WTC11 (cell line): Measurements from ENCODE around the gene NFATC1. TPM values are rescaled to one million over a fixed set of nuclear protein-coding genes. Genes with fewer than 3 reads are reported as not detected.

Experiments used
- ATAC-seq: fragments of 200-7000 bp; cut with Tn5 transposase; 2 replicates; pipeline ENCODE4 v1.10.0; 2021; ENCODE audit warnings: mild to moderate bottlenecking, moderate library complexity
- CTCF ChIA-PET: fragments of 300-600 bp; sonication (Branson Sonifier 250); formaldehyde crosslinking; loops from one replicate; lab custom pipeline; 2021; ENCODE audit warnings: antibody characterized with exemption; lab: Charles Lee
- POLR2A ChIA-PET: fragments of 350-600 bp; sonication (Branson Sonifier 250); formaldehyde crosslinking; loops from one replicate; lab custom pipeline; 2021; ENCODE audit warnings: antibody characterized with exemption; lab: Charles Lee
- DNase-seq: peaks from one replicate; pipeline ENCODE4 v3.0.0; 2021; ENCODE audit warnings: low spot score
- H3K27ac Mint-ChIP-seq: 2 replicates; pipeline ENCODE4 v1.8.0; 2021; ENCODE audit warnings: mixed read lengths
- H3K27me3 Mint-ChIP-seq: 2 replicates; pipeline ENCODE4 v1.8.0; 2021; ENCODE audit warnings: low read depth, mild to moderate bottlenecking, moderate library complexity, mixed read lengths
- H3K36me3 Mint-ChIP-seq: 2 replicates; pipeline ENCODE4 v1.8.0; 2021; ENCODE audit warnings: mixed read lengths
- H3K4me1 Mint-ChIP-seq: 2 replicates; pipeline ENCODE4 v1.8.0; 2022; ENCODE audit warnings: mixed read lengths
- H3K4me3 Mint-ChIP-seq: 2 replicates; pipeline ENCODE4 v1.8.0; 2021; ENCODE audit warnings: mild to moderate bottlenecking, moderate library complexity, mixed read lengths
- H3K9me3 Mint-ChIP-seq: 2 replicates; pipeline ENCODE4 v1.8.0; 2021; ENCODE audit warnings: mixed read lengths
- CREM ChIP-seq: sonication (generic); formaldehyde crosslinking; IDR thresholded peaks from 2 replicates; pipeline ENCODE4 v1.8.1; 2022; ENCODE audit warnings: mild to moderate bottlenecking, missing genetic modification reagents, moderate library complexity
- FOXK1 ChIP-seq: sonication (generic); formaldehyde crosslinking; IDR thresholded peaks from 2 replicates; pipeline ENCODE4 v1.8.0; 2022; ENCODE audit warnings: mild to moderate bottlenecking, moderate library complexity, missing genetic modification reagents
- FOXP1 ChIP-seq: sonication (generic); formaldehyde crosslinking; IDR thresholded peaks from 2 replicates; pipeline ENCODE4 v1.8.0; 2022; ENCODE audit warnings: missing genetic modification reagents, mild to moderate bottlenecking, moderate library complexity, borderline replicate concordance
- FOXP4 ChIP-seq: sonication (generic); formaldehyde crosslinking; IDR thresholded peaks from 2 replicates; pipeline ENCODE4 v1.8.0; 2022; ENCODE audit warnings: mild to moderate bottlenecking, missing genetic modification reagents
- HMGA2 ChIP-seq: fragments of 250-450 bp; sonication (Bioruptor Pico); IDR thresholded peaks from 2 replicates; pipeline ENCODE4 v1.4.0; 2021; ENCODE audit warnings: mild to moderate bottlenecking, moderate library complexity
- JAZF1 ChIP-seq: fragments of 250-450 bp; sonication (Bioruptor Pico); IDR thresholded peaks from 2 replicates; pipeline ENCODE4 v1.9.0; 2021; ENCODE audit warnings: moderate library complexity, mild to moderate bottlenecking, inconsistent platforms
- NFE2L1 ChIP-seq: sonication (generic); formaldehyde crosslinking; IDR thresholded peaks from 2 replicates; pipeline ENCODE4 v1.8.1; 2023; ENCODE audit warnings: missing genetic modification reagents
- PRRX2 ChIP-seq: fragments of 250-450 bp; sonication (Bioruptor Pico); IDR thresholded peaks from 2 replicates; pipeline ENCODE4 v1.8.0; 2021; ENCODE audit warnings: mild to moderate bottlenecking
- RELA ChIP-seq: sonication (generic); formaldehyde crosslinking; IDR thresholded peaks from 2 replicates; pipeline ENCODE4 v1.8.1; 2022; ENCODE audit warnings: missing genetic modification reagents, mild to moderate bottlenecking, borderline replicate concordance
- ZNF263 ChIP-seq: sonication (generic); formaldehyde crosslinking; IDR thresholded peaks from 2 replicates; pipeline ENCODE4 v1.8.1; 2022; ENCODE audit warnings: low read depth, mild to moderate bottlenecking, moderate library complexity, missing genetic modification reagents
- ZNF416 ChIP-seq: fragments of 250-450 bp; sonication (Bioruptor Pico); IDR thresholded peaks from 2 replicates; pipeline ENCODE4 v1.9.0; 2021; ENCODE audit warnings: mild to moderate bottlenecking, inconsistent platforms
- total RNA-seq: library from RNA; stranded (reverse); gene quantifications from 3 replicates; pipeline ENCODE4 v1.2.3, GENCODE V29; 2021
- TF ChIP-seq, protein P1 (sequence below): sonication (generic); formaldehyde crosslinking; IDR thresholded peaks from 2 replicates; pipeline ENCODE4 v1.8.1; 2023; ENCODE audit warnings: mild to moderate bottlenecking, missing genetic modification reagents, moderate library complexity
- TF ChIP-seq, protein P2 (sequence below): sonication (generic); formaldehyde crosslinking; IDR thresholded peaks from 2 replicates; pipeline ENCODE4 v1.8.0; 2022; ENCODE audit warnings: mild to moderate bottlenecking, missing genetic modification reagents
- TF ChIP-seq, protein P3 (sequence below): fragments of 250-450 bp; sonication (Bioruptor Pico); IDR thresholded peaks from 2 replicates; pipeline ENCODE4 v2.1.2; 2022; ENCODE audit warnings: mild to moderate bottlenecking, moderate library complexity
- TF ChIP-seq, protein P4 (sequence below): sonication (generic); formaldehyde crosslinking; IDR thresholded peaks from 2 replicates; pipeline ENCODE4 v1.8.1; 2022; ENCODE audit warnings: missing genetic modification reagents, borderline replicate concordance

Gene NFATC1
- total RNA-seq, 1 experiment from 2014 or later = 20.2 TPM

DNA sequence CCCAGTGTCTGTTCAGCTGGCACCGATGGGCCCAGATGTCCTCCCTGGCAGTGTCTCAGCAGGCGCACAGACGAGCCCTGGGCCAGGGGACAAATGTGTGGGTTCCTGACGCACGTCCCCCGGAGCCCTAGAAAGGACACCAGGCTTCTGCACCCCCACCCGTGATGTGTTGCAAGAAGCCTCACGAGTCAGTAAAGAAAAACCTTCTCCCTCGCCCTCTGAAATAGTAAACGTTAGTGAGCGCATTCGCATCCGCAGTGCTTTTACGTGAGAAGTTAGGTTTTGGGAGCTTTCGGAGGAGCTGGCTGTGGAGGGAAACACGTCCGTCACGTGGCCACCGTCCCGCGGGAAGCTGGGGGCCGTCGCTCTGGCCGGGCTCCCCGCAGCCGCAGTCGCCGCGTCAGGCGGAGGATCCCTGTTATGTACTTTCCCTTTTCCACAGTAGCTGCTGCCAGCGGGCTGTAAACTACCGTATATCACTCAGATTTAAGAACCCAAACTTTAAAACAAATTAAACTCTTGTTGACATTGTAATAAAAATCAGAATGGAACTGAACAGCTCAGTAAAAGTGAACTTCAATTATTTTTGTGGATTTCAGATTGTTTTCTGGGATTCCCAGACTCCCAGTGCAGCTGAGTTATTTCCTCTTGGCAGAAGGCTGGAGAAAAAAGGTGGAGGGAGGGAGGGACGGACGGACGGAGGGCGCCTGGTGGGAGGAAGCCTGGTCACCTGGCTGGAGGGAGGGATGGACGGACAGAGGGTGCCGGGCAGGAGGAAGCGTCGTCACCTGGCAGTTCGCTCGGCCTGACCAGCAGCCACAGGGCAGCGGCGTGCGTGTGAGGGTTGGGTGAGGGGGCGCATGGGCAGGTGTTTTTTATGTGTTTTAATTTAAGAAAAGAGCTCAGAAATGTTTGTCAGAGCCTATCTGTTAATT, 112.1 kb downstream of the NFATC1 start:
- peaks cover 16% of the 10 kb centered on the region for H3K27me3 Mint-ChIP-seq
- CTCF ChIA-PET = interaction anchor here (0.9 kb wide), 1 partner anchor 115 kb away, joined by 3 read pairs; no protein-coding TSS in a partner anchor
- H3K4me3 Mint-ChIP-seq = peak overlapping the region; percentile 51
- H3K27ac Mint-ChIP-seq = peak overlapping the region; percentile 41; the same call in 1 of the 2 replicates
- peak; percentile 21 for DNase-seq
- H3K9me3 Mint-ChIP-seq = 0 out of 2 replicates have a peak, but pooled peaks cover 5% of the 10 kb centered on the region
- TF ChIP-seq, protein P1, sequence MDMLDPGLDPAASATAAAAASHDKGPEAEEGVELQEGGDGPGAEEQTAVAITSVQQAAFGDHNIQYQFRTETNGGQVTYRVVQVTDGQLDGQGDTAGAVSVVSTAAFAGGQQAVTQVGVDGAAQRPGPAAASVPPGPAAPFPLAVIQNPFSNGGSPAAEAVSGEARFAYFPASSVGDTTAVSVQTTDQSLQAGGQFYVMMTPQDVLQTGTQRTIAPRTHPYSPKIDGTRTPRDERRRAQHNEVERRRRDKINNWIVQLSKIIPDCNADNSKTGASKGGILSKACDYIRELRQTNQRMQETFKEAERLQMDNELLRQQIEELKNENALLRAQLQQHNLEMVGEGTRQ (CRISPR knock-in tag) = peak; percentile 64
- TF ChIP-seq HMGA2 = no peak
- TF ChIP-seq, protein P2, sequence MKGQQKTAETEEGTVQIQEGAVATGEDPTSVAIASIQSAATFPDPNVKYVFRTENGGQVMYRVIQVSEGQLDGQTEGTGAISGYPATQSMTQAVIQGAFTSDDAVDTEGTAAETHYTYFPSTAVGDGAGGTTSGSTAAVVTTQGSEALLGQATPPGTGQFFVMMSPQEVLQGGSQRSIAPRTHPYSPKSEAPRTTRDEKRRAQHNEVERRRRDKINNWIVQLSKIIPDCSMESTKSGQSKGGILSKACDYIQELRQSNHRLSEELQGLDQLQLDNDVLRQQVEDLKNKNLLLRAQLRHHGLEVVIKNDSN (CRISPR knock-in tag) = peak; percentile 68; the same call in 1 of the 2 replicates
- TF ChIP-seq FOXP1 = 0 out of 2 replicates have a peak, but pooled peaks have one; percentile 33
- H3K4me1 Mint-ChIP-seq = peaks cover 14% of the 10 kb centered on the region
- no peaks in the 10 kb centered on the region; the same call in 1 of the 2 replicates for H3K36me3 Mint-ChIP-seq
- POLR2A ChIA-PET = no interaction called here
- ATAC-seq = no peak

DNA sequence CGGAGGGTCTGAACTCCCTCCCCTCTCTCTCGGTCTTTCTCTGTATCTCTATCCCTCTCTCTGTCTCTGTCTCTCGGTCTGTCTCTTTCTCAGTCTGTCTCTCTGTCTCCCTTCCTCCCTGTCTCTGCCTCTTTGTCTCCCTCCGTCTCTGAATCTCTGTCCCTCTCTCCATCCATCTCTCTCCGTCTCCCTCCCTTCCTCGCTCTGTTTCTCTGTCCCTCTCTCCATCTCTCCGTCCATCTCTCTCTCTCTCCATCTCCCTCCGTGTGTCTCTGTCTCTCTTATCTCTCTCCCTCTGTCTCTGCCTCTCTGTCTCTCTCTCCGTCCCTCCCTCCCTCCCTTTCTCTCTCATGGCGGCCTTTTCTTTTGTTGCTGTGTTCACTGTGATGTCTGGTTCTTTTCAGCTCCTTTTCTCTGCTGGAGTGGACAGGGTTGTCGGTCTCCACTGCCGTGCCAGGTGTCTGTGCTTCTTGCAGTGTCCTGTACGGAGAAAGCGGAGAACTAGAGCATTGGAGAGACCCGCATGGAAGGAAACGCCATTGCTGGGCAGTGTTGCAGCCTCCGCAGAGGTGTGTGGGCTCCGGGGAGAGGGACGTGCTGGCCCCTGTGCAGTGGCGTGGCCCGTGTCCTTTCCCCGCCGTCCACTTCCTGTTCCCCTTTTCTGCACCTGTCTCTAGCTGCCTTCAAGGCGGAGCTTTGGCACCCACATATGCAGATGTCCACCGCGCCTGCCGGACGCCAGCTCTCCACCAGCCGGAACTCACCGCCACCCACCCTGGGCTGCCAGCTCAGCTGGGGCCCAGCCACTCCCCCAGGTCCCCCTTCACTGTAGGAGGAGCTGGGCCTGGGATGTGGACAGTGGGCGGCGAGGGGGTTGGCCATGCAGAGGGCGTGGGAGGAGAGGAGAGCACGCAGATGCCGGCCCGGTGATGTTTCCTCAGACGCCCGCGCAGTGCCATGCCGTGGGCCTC, 113.1 kb downstream of the NFATC1 start:
- peaks cover 14% of the 10 kb centered on the region for H3K4me1 Mint-ChIP-seq
- no peaks in the 10 kb centered on the region; the same call in 1 of the 2 replicates for H3K36me3 Mint-ChIP-seq
- peak overlapping the region; percentile 79; the same call in 1 of the 2 replicates for H3K27ac Mint-ChIP-seq
- TF ChIP-seq RELA (no peak), JAZF1 (CRISPR knock-in tag) (no peak), FOXP4 (CRISPR knock-in tag) (no peak), NFE2L1 (CRISPR knock-in tag) (no peak), FOXK1 (CRISPR knock-in tag) (no peak), ZNF263 (CRISPR knock-in tag) (no peak), HMGA2 (no peak), CREM (no peak), PRRX2 (CRISPR knock-in tag) (no peak), ZNF416 (CRISPR knock-in tag) (no peak)
- TF ChIP-seq, protein P3, sequence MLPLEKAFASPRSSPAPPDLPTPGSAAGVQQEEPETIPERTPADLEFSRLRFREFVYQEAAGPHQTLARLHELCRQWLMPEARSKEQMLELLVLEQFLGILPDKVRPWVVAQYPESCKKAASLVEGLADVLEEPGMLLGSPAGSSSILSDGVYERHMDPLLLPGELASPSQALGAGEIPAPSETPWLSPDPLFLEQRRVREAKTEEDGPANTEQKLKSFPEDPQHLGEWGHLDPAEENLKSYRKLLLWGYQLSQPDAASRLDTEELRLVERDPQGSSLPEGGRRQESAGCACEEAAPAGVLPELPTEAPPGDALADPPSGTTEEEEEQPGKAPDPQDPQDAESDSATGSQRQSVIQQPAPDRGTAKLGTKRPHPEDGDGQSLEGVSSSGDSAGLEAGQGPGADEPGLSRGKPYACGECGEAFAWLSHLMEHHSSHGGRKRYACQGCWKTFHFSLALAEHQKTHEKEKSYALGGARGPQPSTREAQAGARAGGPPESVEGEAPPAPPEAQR (CRISPR knock-in tag) = no peak
- TF ChIP-seq, protein P4, sequence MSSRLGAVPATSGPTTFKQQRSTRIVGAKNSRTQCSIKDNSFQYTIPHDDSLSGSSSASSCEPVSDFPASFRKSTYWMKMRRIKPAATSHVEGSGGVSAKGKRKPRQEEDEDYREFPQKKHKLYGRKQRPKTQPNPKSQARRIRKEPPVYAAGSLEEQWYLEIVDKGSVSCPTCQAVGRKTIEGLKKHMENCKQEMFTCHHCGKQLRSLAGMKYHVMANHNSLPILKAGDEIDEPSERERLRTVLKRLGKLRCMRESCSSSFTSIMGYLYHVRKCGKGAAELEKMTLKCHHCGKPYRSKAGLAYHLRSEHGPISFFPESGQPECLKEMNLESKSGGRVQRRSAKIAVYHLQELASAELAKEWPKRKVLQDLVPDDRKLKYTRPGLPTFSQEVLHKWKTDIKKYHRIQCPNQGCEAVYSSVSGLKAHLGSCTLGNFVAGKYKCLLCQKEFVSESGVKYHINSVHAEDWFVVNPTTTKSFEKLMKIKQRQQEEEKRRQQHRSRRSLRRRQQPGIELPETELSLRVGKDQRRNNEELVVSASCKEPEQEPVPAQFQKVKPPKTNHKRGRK (CRISPR knock-in tag) = no peak
- H3K27me3 Mint-ChIP-seq = peaks cover 16% of the 10 kb centered on the region
- 0 out of 2 replicates have a peak overlapping the region, but pooled peaks have one; percentile 51 for H3K4me3 Mint-ChIP-seq
- ATAC-seq = no peak
- CTCF ChIA-PET = interaction anchor here (1.6 kb wide), 1 partner anchor 130 kb away, joined by 4 read pairs; no protein-coding TSS in a partner anchor
- H3K9me3 Mint-ChIP-seq = 0 out of 2 replicates have a peak, but pooled peaks cover 5% of the 10 kb centered on the region
- POLR2A ChIA-PET = no interaction called here
- no peak for DNase-seq
